ENCODE results near the gene DSC3.

- no peak for TF ChIP-seq EZH2phosphoT487 (IDR thresholded peaks at IDR 0.05; ENCODE audit: borderline replicate concordance, low read depth, low read length)
- TF ChIP-seq, protein P1, sequence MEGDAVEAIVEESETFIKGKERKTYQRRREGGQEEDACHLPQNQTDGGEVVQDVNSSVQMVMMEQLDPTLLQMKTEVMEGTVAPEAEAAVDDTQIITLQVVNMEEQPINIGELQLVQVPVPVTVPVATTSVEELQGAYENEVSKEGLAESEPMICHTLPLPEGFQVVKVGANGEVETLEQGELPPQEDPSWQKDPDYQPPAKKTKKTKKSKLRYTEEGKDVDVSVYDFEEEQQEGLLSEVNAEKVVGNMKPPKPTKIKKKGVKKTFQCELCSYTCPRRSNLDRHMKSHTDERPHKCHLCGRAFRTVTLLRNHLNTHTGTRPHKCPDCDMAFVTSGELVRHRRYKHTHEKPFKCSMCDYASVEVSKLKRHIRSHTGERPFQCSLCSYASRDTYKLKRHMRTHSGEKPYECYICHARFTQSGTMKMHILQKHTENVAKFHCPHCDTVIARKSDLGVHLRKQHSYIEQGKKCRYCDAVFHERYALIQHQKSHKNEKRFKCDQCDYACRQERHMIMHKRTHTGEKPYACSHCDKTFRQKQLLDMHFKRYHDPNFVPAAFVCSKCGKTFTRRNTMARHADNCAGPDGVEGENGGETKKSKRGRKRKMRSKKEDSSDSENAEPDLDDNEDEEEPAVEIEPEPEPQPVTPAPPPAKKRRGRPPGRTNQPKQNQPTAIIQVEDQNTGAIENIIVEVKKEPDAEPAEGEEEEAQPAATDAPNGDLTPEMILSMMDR (conservative IDR thresholded peaks at IDR 0.05; ENCODE audit: low read length) = no peak
These were observed 11.8 kb downstream of the DSC3 start for GRCh38 chr18:31030574-31031278.

Data from OCI-LY7 (cell line).